HCT116 (cell line): ENCODE results near the gene ZBTB8A. TPM values are rescaled to one million over a fixed set of nuclear protein-coding genes. Genes with fewer than 3 reads are reported as not detected.

Experiments
- ATAC-seq: fragments of 200-7000 bp; cut with Tn5 transposase; 2 replicates; pipeline ENCODE4 v1.9.1; 2020; ENCODE audit warnings: mild to moderate bottlenecking, moderate library complexity
- BruUV-seq: library from RNA; stranded (reverse); fragments of 400-500 nt; replicated peaks from 2 replicates; lab custom pipeline; 2021; lab: Mats Ljungman, UMichigan
- CTCF ChIA-PET: fragments of 300-600 bp; sonication (Branson Sonifier 250); formaldehyde crosslinking; loops from one replicate; lab custom pipeline; 2021; ENCODE audit warnings: antibody characterized with exemption; lab: Charles Lee
- POLR2A ChIA-PET: fragments of 300-600, 350-600 bp; sonication (Branson Sonifier 250); formaldehyde crosslinking; loops from one replicate; lab custom pipeline; 2021; ENCODE audit warnings: antibody characterized with exemption; lab: Charles Lee
- RAD21 ChIA-PET, 2 experiments: fragments of 300-600 bp; sonication (Branson Sonifier 250); formaldehyde crosslinking; loops; one replicate each; lab custom pipeline; 2023; ENCODE audit warnings: low total read pairs in 2 of 2; ENCODE audit not compliant: uncharacterized antibody in 2 of 2, unreplicated experiment in 2 of 2, low non-redundant PET in 1 of 2; lab: Charles Lee
- DNase-seq: peaks from one replicate; pipeline ENCODE4 v3.0.0-alpha.2; 2010; ENCODE audit warnings: low read depth, low spot score
- H2AFZ ChIP-seq: fragments of 200-600 bp; shearing (Covaris generic), sonication (generic); 2 replicates; pipeline ENCODE4 v1.6.1; 2017; ENCODE audit warnings: low read depth, mixed run types, mixed read lengths, antibody characterized with exemption, low read length; ENCODE audit not compliant: poor library complexity, severe bottlenecking
- H3K27ac ChIP-seq: 2 replicates; pipeline ENCODE4 v1.5.1; 2012; ENCODE audit warnings: low read depth, low read length
- H3K27me3 ChIP-seq: fragments of 200-600 bp; sonication (generic); 2 replicates; pipeline ENCODE4 v1.6.1; 2016; ENCODE audit warnings: mixed run types, low read length, mixed read lengths; ENCODE audit not compliant: insufficient read depth
- H3K36me3 ChIP-seq, 2 experiments: fragments of 200-500 bp in 1 of 2; fragments of 200-600 bp in 1 of 2; sonication (Bioruptor generic) in 1 of 2; sonication (generic) in 1 of 2; 2 replicates each; pipeline versions ENCODE4 v1.5.1 to v1.6.1; 2014 to 2016; ENCODE audit warnings: low read length in 2 of 2, inconsistent platforms in 1 of 2, mixed read lengths in 1 of 2, mixed run types in 1 of 2; ENCODE audit not compliant: insufficient read depth in 2 of 2, control insufficient read depth in 1 of 2
- H3K4me1 ChIP-seq, 2 experiments: fragments of 200-600 bp in 1 of 2; sonication (generic) in 1 of 2; 2 replicates each; pipeline versions ENCODE4 v1.5.1 to v1.6.1; 2012 to 2017; ENCODE audit warnings: low read length in 2 of 2, inconsistent platforms in 1 of 2, mild to moderate bottlenecking in 1 of 2, mixed read lengths in 1 of 2, mixed run types in 1 of 2, moderate library complexity in 1 of 2; ENCODE audit not compliant: insufficient read depth in 2 of 2, control insufficient read depth in 1 of 2
- H3K4me2 ChIP-seq: fragments of 200-600 bp; sonication (generic); 2 replicates; pipeline ENCODE4 v1.6.1; 2017; ENCODE audit warnings: mixed run types, low read length, mixed read lengths
- H3K4me3 ChIP-seq, 2 experiments: fragments of 200-600 bp in 1 of 2; sonication (generic) in 1 of 2; replicated peaks in 1 of 2; 2 replicates each; pipeline ENCODE4 v1.5.1; 2011 to 2016; ENCODE audit warnings: low read length in 2 of 2, control low read depth in 1 of 2, low read depth in 1 of 2, mild to moderate bottlenecking in 1 of 2, mixed read lengths in 1 of 2, mixed run types in 1 of 2
- H3K79me2 ChIP-seq: fragments of 200-600 bp; sonication (generic); 2 replicates; pipeline ENCODE4 v1.6.1; 2017; ENCODE audit warnings: mild to moderate bottlenecking, mixed run types, low read length, moderate library complexity, mixed read lengths; ENCODE audit not compliant: insufficient read depth
- H3K9ac ChIP-seq: fragments of 200-600 bp; sonication (generic); 2 replicates; pipeline ENCODE4 v1.6.1; 2016; ENCODE audit warnings: low read length, mixed read lengths
- H3K9me2 ChIP-seq: fragments of 200-600 bp; sonication (generic), shearing (Covaris generic); 2 replicates; pipeline ENCODE4 v1.6.1; 2017; ENCODE audit warnings: mixed run types, mild to moderate bottlenecking, moderate library complexity; ENCODE audit not compliant: insufficient read depth
- H3K9me3 ChIP-seq, 2 experiments: fragments of 200-500 bp in 1 of 2; fragments of 200-600 bp in 1 of 2; sonication (Bioruptor generic) in 1 of 2; sonication (generic) in 1 of 2; 2 replicates each; pipeline ENCODE4 v1.6.1; 2014 to 2017; ENCODE audit warnings: low read length in 2 of 2, mixed read lengths in 2 of 2, inconsistent platforms in 1 of 2, low read depth in 1 of 2, mild to moderate bottlenecking in 1 of 2, mixed run types in 1 of 2, moderate library complexity in 1 of 2; ENCODE audit not compliant: control insufficient read depth in 1 of 2, insufficient read depth in 1 of 2
- H4K20me1 ChIP-seq: fragments of 200-600 bp; sonication (generic), shearing (Covaris generic); 2 replicates; pipeline ENCODE4 v1.6.1; 2017; ENCODE audit warnings: mixed run types, mild to moderate bottlenecking, moderate library complexity; ENCODE audit not compliant: insufficient read depth
- CBX3 ChIP-seq: IDR thresholded peaks from 2 replicates; pipeline ENCODE4 v1.6.1; 2012; ENCODE audit warnings: low read depth
- CTCF ChIP-seq, 3 experiments: fragments of 200-600 bp in 1 of 3; sonication (generic) in 1 of 3; IDR thresholded peaks in 2 of 3; conservative IDR thresholded peaks in 1 of 3; 2 replicates each; pipeline ENCODE4 v1.5.1; 2012 to 2017; ENCODE audit warnings: low read depth in 2 of 3, low read length in 2 of 3, antibody characterized with exemption in 1 of 3, borderline replicate concordance in 1 of 3, control low read depth in 1 of 3, mild to moderate bottlenecking in 1 of 3, mixed read lengths in 1 of 3, mixed run types in 1 of 3, moderate library complexity in 1 of 3; ENCODE audit not compliant: insufficient read depth in 1 of 3
- ELF1 ChIP-seq: IDR thresholded peaks from 2 replicates; pipeline ENCODE4 v1.6.1; 2012; ENCODE audit warnings: low read depth, borderline replicate concordance
- EZH2 ChIP-seq: fragments of 200-600 bp; sonication (generic); IDR thresholded peaks from 2 replicates; pipeline ENCODE4 v1.6.1; 2017; ENCODE audit warnings: antibody characterized with exemption, mixed run types
- FOSL1 ChIP-seq: IDR thresholded peaks from 2 replicates; pipeline ENCODE4 v1.6.1; 2012; ENCODE audit warnings: low read depth
- JUND ChIP-seq: IDR thresholded peaks from 2 replicates; pipeline ENCODE4 v1.6.1; 2012
- POLR2AphosphoS5 ChIP-seq: IDR thresholded peaks from 2 replicates; pipeline ENCODE4 v1.6.1; 2011; ENCODE audit warnings: mild to moderate bottlenecking, low read depth, low read length, moderate library complexity
- SP1 ChIP-seq: IDR thresholded peaks from 2 replicates; pipeline ENCODE4 v1.6.1; 2012; ENCODE audit warnings: low read depth
- SRF ChIP-seq: IDR thresholded peaks from 2 replicates; pipeline ENCODE4 v1.6.1; 2012; ENCODE audit warnings: low read depth
- YY1 ChIP-seq: IDR thresholded peaks from 2 replicates; pipeline ENCODE4 v1.6.1; 2011; ENCODE audit warnings: low read length, low read depth, moderate library complexity, mild to moderate bottlenecking; ENCODE audit not compliant: insufficient replicate concordance; ENCODE audit errors: extremely low read depth
- ZFX ChIP-seq: fragments of 450-650 bp; IDR thresholded peaks from 2 replicates; pipeline ENCODE4 v1.6.1; 2017
- ZNF274 ChIP-seq: fragments of 200-500 bp; sonication (Bioruptor generic); IDR thresholded peaks from 2 replicates; pipeline ENCODE4 v1.6.1; 2014; ENCODE audit warnings: mild to moderate bottlenecking, low read depth, low read length, inconsistent platforms
- intact Hi-C: fragments of 100-400 bp; cut with micrococcal nuclease; formaldehyde crosslinking; loops from 2 replicates; pipeline ENCODE4 v1.10.0; 2022
- total RNA-seq: library from RNA; stranded (reverse); gene quantifications from one replicate; pipeline ENCODE4 v1.2.1, GENCODE V29; 2021; ENCODE audit not compliant: unreplicated experiment

ZBTB8A gene
- total RNA-seq, 1 experiment from 2014 or later, result 9.7 TPM

- Histone ChIP-seq H3K9me2 (no peaks in the 10 kb centered on the region), H3K36me3 (no peaks in the 10 kb centered on the region), H3K4me2 (no peak overlapping the region), H2AFZ (no peak overlapping the region), H3K4me1 (peaks cover 12 to 33% of the 10 kb centered on the region in 2 experiments), H4K20me1 (no peaks in the 10 kb centered on the region)
- ChIA-PET POLR2A (no interaction called here), RAD21 (no interaction called here)
- no peak for ATAC-seq
- no peak for TF ChIP-seq JUND
- TF ChIP-seq, all 23 proteins: peak for 0
- BruUV-seq, result no TSS peak
- no peak overlapping the region for H3K4me3 ChIP-seq
- no peak for DNase-seq
- intact Hi-C loops, result no loop called here
- H3K27ac ChIP-seq, result no peak overlapping the region
- CTCF ChIA-PET, result interaction anchor here (2.6 kb wide), 1 partner anchor 25 kb away, joined by 6 read pairs; no protein-coding TSS in a partner anchor
- H3K27me3 ChIP-seq, result no peaks in the 10 kb centered on the region
- no peaks in the 10 kb centered on the region for H3K9me3 ChIP-seq
- H3K9ac ChIP-seq, result no peak overlapping the region
- no peaks in the 10 kb centered on the region for H3K79me2 ChIP-seq
Observed at GRCh38 chr1:32494711-32495337, 44.4 kb upstream of the ZBTB8A start.

- H3K4me1 ChIP-seq, result peaks cover 13 to 34% of the 10 kb centered on the region in 2 experiments
- no peaks in the 10 kb centered on the region for H4K20me1 ChIP-seq
- no peaks in the 10 kb centered on the region for H3K9me2 ChIP-seq
- no peaks in the 10 kb centered on the region for H3K79me2 ChIP-seq
- DNase-seq, result no peak
- no peak for TF ChIP-seq JUND
- TF ChIP-seq CBX3, result no peak
- TF ChIP-seq ZFX, result no peak
- TF ChIP-seq YY1, result no peak
- no peak for TF ChIP-seq ZNF274
- no peak for TF ChIP-seq ELF1
- no peak for TF ChIP-seq CTCF (IDR thresholded peaks at IDR 0.05 in 2 of 3, conservative IDR thresholded peaks at IDR 0.05 in 1 of 3; ENCODE audit: borderline replicate concordance in 1 of 3, insufficient read depth in 1 of 3, low read depth in 2 of 3, low read length in 2 of 3)
- no peak for TF ChIP-seq EZH2
- TF ChIP-seq SP1, result no peak
- TF ChIP-seq FOSL1, result no peak
- TF ChIP-seq SRF, result no peak
- no peak for TF ChIP-seq POLR2AphosphoS5
- ATAC-seq, result no peak
- no peaks in the 10 kb centered on the region for H3K27me3 ChIP-seq
- ChIA-PET RAD21 (no interaction called here), POLR2A (no interaction called here), CTCF (interaction anchor here (0.9 to 2.6 kb wide), 3 partner anchors 9 to 47 kb away, joined by 3 to 6 read pairs (median 4); no protein-coding TSS in a partner anchor)
- BruUV-seq, result no TSS peak
- H3K36me3 ChIP-seq, result no peaks in the 10 kb centered on the region
- no peak overlapping the region for H3K9ac ChIP-seq
- no peak overlapping the region for H3K4me2 ChIP-seq
- peak overlapping the region; percentile 48 for H2AFZ ChIP-seq
- H3K4me3 ChIP-seq, result no peak overlapping the region
- intact Hi-C loops, result no loop called here
- H3K27ac ChIP-seq, result no peak overlapping the region
- no peaks in the 10 kb centered on the region for H3K9me3 ChIP-seq
Observed at GRCh38 chr1:32496127-32496526, 43.1 kb upstream of the ZBTB8A start.
